ENCODE measurements around the gene ZMIZ1. TPM values are rescaled to one million over a fixed set of nuclear protein-coding genes. Genes with fewer than 3 reads are reported as not detected.

Gene ZMIZ1
- total RNA-seq, 1 donor from 2014 or later, result 11.5 TPM

GRCh38 chr10:79262131-79262530, 193.4 kb downstream of the ZMIZ1 start:
- no peak overlapping the region for H3K27ac ChIP-seq (ENCODE audit: low read depth, low read length)
- peaks cover 46 to 67% (median 63%) of the 10 kb centered on the region in 3 donors for H3K4me1 ChIP-seq (ENCODE audit: control insufficient read depth in 3 of 3, insufficient read depth in 3 of 3, low read length in 3 of 3)

GRCh38 chr10:79262959-79263746, 194.4 kb downstream of the ZMIZ1 start:
- no peaks in the 10 kb centered on the region for H3K9me3 ChIP-seq (ENCODE audit: control insufficient read depth in 3 of 3, low read length in 3 of 3)
- H3K4me1 ChIP-seq (ENCODE audit: control insufficient read depth in 3 of 3, insufficient read depth in 3 of 3, low read length in 3 of 3), result peaks cover 55 to 78% (median 74%) of the 10 kb centered on the region in 3 donors
- no peak overlapping the region for H3K27ac ChIP-seq (ENCODE audit: low read depth, low read length)
- H3K9ac ChIP-seq (ENCODE audit: low read depth in 1 of 3, low read length in 3 of 3), result no peak overlapping the region
- no peak overlapping the region for H3K4me3 ChIP-seq (ENCODE audit: low read length in 3 of 3)
- H3K27me3 ChIP-seq (ENCODE audit: control insufficient read depth in 3 of 3, insufficient read depth in 3 of 3, low read length in 3 of 3), result no peaks in the 10 kb centered on the region
- H3K36me3 ChIP-seq (ENCODE audit: control insufficient read depth in 3 of 3, insufficient read depth in 3 of 3, low read length in 3 of 3), result peaks cover 2 to 6% (median 5%) of the 10 kb centered on the region in 3 donors

More at GRCh38 chr10:79262131-79262530, 193.4 kb downstream of the ZMIZ1 start:
- Histone ChIP-seq H3K9ac (ENCODE audit: low read depth in 1 of 3, low read length in 3 of 3) (no peak overlapping the region), H3K36me3 (ENCODE audit: control insufficient read depth in 3 of 3, insufficient read depth in 3 of 3, low read length in 3 of 3) (peaks cover 3 to 6% (median 5%) of the 10 kb centered on the region in 3 donors), H3K27me3 (ENCODE audit: control insufficient read depth in 3 of 3, insufficient read depth in 3 of 3, low read length in 3 of 3) (no peaks in the 10 kb centered on the region), H3K9me3 (ENCODE audit: control insufficient read depth in 3 of 3, low read length in 3 of 3) (no peaks in the 10 kb centered on the region), H3K4me3 (ENCODE audit: low read length in 3 of 3) (no peak overlapping the region)

- Histone ChIP-seq H3K9me3 (ENCODE audit: control insufficient read depth in 3 of 3, low read length in 3 of 3) (no peaks in the 10 kb centered on the region), H3K36me3 (ENCODE audit: control insufficient read depth in 3 of 3, insufficient read depth in 3 of 3, low read length in 3 of 3) (peaks cover 5 to 6% (median 5%) of the 10 kb centered on the region in 3 donors), H3K4me1 (ENCODE audit: control insufficient read depth in 3 of 3, insufficient read depth in 3 of 3, low read length in 3 of 3) (peaks cover 62 to 81% (median 80%) of the 10 kb centered on the region in 3 donors), H3K27ac (ENCODE audit: low read depth, low read length) (no peak overlapping the region), H3K4me3 (ENCODE audit: low read length in 3 of 3) (no peak overlapping the region), H3K27me3 (ENCODE audit: control insufficient read depth in 3 of 3, insufficient read depth in 3 of 3, low read length in 3 of 3) (no peaks in the 10 kb centered on the region), H3K9ac (ENCODE audit: low read depth in 1 of 3, low read length in 3 of 3) (no peak overlapping the region)
Measured at GRCh38 chr10:79263939-79264338, 195.2 kb downstream of the ZMIZ1 start.

- H3K27ac ChIP-seq (ENCODE audit: low read depth, low read length), result no peak overlapping the region
- no peak overlapping the region for H3K4me3 ChIP-seq (ENCODE audit: low read length in 3 of 3)
- peaks cover 69 to 83% (median 82%) of the 10 kb centered on the region in 3 donors for H3K4me1 ChIP-seq (ENCODE audit: control insufficient read depth in 3 of 3, insufficient read depth in 3 of 3, low read length in 3 of 3)
Measured at GRCh38 chr10:79264942-79265341, 196.2 kb downstream of the ZMIZ1 start.

GRCh38 chr10:79266084-79266483, 197.3 kb downstream of the ZMIZ1 start:
- H3K4me3 ChIP-seq (ENCODE audit: low read length in 3 of 3), result peak overlapping the region in 2 of 3 donors; percentile 23 to 45
- H3K9ac ChIP-seq (ENCODE audit: low read depth in 1 of 3, low read length in 3 of 3), result peak overlapping the region in 1 of 3 donors; percentile 50
- no peaks in the 10 kb centered on the region for H3K9me3 ChIP-seq (ENCODE audit: control insufficient read depth in 3 of 3, low read length in 3 of 3)
- no peaks in the 10 kb centered on the region for H3K27me3 ChIP-seq (ENCODE audit: control insufficient read depth in 3 of 3, insufficient read depth in 3 of 3, low read length in 3 of 3)
- peaks cover 5 to 12% (median 6%) of the 10 kb centered on the region in 3 donors for H3K36me3 ChIP-seq (ENCODE audit: control insufficient read depth in 3 of 3, insufficient read depth in 3 of 3, low read length in 3 of 3)
- H3K4me1 ChIP-seq (ENCODE audit: control insufficient read depth in 3 of 3, insufficient read depth in 3 of 3, low read length in 3 of 3), result peaks cover 61 to 85% (median 83%) of the 10 kb centered on the region in 3 donors
- H3K27ac ChIP-seq (ENCODE audit: low read depth, low read length), result peak overlapping the region; percentile 83

More at GRCh38 chr10:79264942-79265341, 196.2 kb downstream of the ZMIZ1 start:
- no peaks in the 10 kb centered on the region for H3K27me3 ChIP-seq (ENCODE audit: control insufficient read depth in 3 of 3, insufficient read depth in 3 of 3, low read length in 3 of 3)
- H3K9me3 ChIP-seq (ENCODE audit: control insufficient read depth in 3 of 3, low read length in 3 of 3), result no peaks in the 10 kb centered on the region
- H3K9ac ChIP-seq (ENCODE audit: low read depth in 1 of 3, low read length in 3 of 3), result peak overlapping the region in 1 of 3 donors; percentile 25
- H3K36me3 ChIP-seq (ENCODE audit: control insufficient read depth in 3 of 3, insufficient read depth in 3 of 3, low read length in 3 of 3), result peaks cover 5 to 8% (median 6%) of the 10 kb centered on the region in 3 donors

GRCh38 chr10:79266543-79267312, 198.0 kb downstream of the ZMIZ1 start:
- Histone ChIP-seq H3K27me3 (ENCODE audit: control insufficient read depth in 3 of 3, insufficient read depth in 3 of 3, low read length in 3 of 3) (no peaks in the 10 kb centered on the region), H3K36me3 (ENCODE audit: control insufficient read depth in 3 of 3, insufficient read depth in 3 of 3, low read length in 3 of 3) (peaks cover 5 to 14% (median 6%) of the 10 kb centered on the region in 3 donors), H3K4me3 (ENCODE audit: low read length in 3 of 3) (peak overlapping the region in 2 of 3 donors; percentile 23 to 45), H3K27ac (ENCODE audit: low read depth, low read length) (peak overlapping the region; percentile 83), H3K9ac (ENCODE audit: low read depth in 1 of 3, low read length in 3 of 3) (peak overlapping the region in 2 of 3 donors; percentile 50 to 66), H3K4me1 (ENCODE audit: control insufficient read depth in 3 of 3, insufficient read depth in 3 of 3, low read length in 3 of 3) (peaks cover 61 to 85% (median 83%) of the 10 kb centered on the region in 3 donors), H3K9me3 (ENCODE audit: control insufficient read depth in 3 of 3, low read length in 3 of 3) (no peaks in the 10 kb centered on the region)

GRCh38 chr10:79267499-79267898, 198.7 kb downstream of the ZMIZ1 start:
- Histone ChIP-seq H3K27ac (ENCODE audit: low read depth, low read length) (peak overlapping the region; percentile 83), H3K27me3 (ENCODE audit: control insufficient read depth in 3 of 3, insufficient read depth in 3 of 3, low read length in 3 of 3) (no peaks in the 10 kb centered on the region), H3K9ac (ENCODE audit: low read depth in 1 of 3, low read length in 3 of 3) (no peak overlapping the region), H3K36me3 (ENCODE audit: control insufficient read depth in 3 of 3, insufficient read depth in 3 of 3, low read length in 3 of 3) (peaks cover 5 to 14% (median 6%) of the 10 kb centered on the region in 3 donors), H3K4me3 (ENCODE audit: low read length in 3 of 3) (no peak overlapping the region), H3K4me1 (ENCODE audit: control insufficient read depth in 3 of 3, insufficient read depth in 3 of 3, low read length in 3 of 3) (peaks cover 62 to 85% (median 83%) of the 10 kb centered on the region in 3 donors), H3K9me3 (ENCODE audit: control insufficient read depth in 3 of 3, low read length in 3 of 3) (no peaks in the 10 kb centered on the region)

GRCh38 chr10:79268161-79268601, 199.4 kb downstream of the ZMIZ1 start:
- H3K9ac ChIP-seq (ENCODE audit: low read depth in 1 of 3, low read length in 3 of 3), result peak overlapping the region in 1 of 3 donors; percentile 60
- H3K36me3 ChIP-seq (ENCODE audit: control insufficient read depth in 3 of 3, insufficient read depth in 3 of 3, low read length in 3 of 3), result peaks cover 0 to 14% (median 3%) of the 10 kb centered on the region in 3 donors
- no peaks in the 10 kb centered on the region for H3K27me3 ChIP-seq (ENCODE audit: control insufficient read depth in 3 of 3, insufficient read depth in 3 of 3, low read length in 3 of 3)
- no peak overlapping the region for H3K4me3 ChIP-seq (ENCODE audit: low read length in 3 of 3)
- H3K27ac ChIP-seq (ENCODE audit: low read depth, low read length), result peak overlapping the region; percentile 20
- no peaks in the 10 kb centered on the region for H3K9me3 ChIP-seq (ENCODE audit: control insufficient read depth in 3 of 3, low read length in 3 of 3)
- H3K4me1 ChIP-seq (ENCODE audit: control insufficient read depth in 3 of 3, insufficient read depth in 3 of 3, low read length in 3 of 3), result peaks cover 69 to 87% (median 87%) of the 10 kb centered on the region in 3 donors

- Histone ChIP-seq H3K4me1 (ENCODE audit: control insufficient read depth in 3 of 3, insufficient read depth in 3 of 3, low read length in 3 of 3) (peaks cover 72 to 92% (median 91%) of the 10 kb centered on the region in 3 donors), H3K27ac (ENCODE audit: low read depth, low read length) (peak overlapping the region; percentile 20), H3K4me3 (ENCODE audit: low read length in 3 of 3) (no peak overlapping the region), H3K36me3 (ENCODE audit: control insufficient read depth in 3 of 3, insufficient read depth in 3 of 3, low read length in 3 of 3) (peaks cover 0 to 14% (median 0%) of the 10 kb centered on the region in 3 donors), H3K27me3 (ENCODE audit: control insufficient read depth in 3 of 3, insufficient read depth in 3 of 3, low read length in 3 of 3) (no peaks in the 10 kb centered on the region), H3K9me3 (ENCODE audit: control insufficient read depth in 3 of 3, low read length in 3 of 3) (no peaks in the 10 kb centered on the region), H3K9ac (ENCODE audit: low read depth in 1 of 3, low read length in 3 of 3) (no peak overlapping the region)
Measured at GRCh38 chr10:79268742-79269141, 200.0 kb downstream of the ZMIZ1 start.

All from skeletal muscle tissue (tissue), 4 donors.